Mesenteric fat pad (tissue), 1 donor: ENCODE measurements around the gene ZNF22. TPM values are rescaled to one million over a fixed set of nuclear protein-coding genes. Genes with fewer than 3 reads are reported as not detected.
"Not testable (repeated sequence)": the region's sequence is repeated elsewhere in the genome, so short reads cannot be mapped to it uniquely, and the experiment has no call there.

ENCODE experiments used
- DNase-seq: peaks from one replicate; pipeline ENCODE4 v3.0.0-alpha.2; 2020; ENCODE audit warnings: low spot score
- total RNA-seq: library from RNA; stranded (reverse); fragmentation: NEBNext Ultra II Directional; extraction: Animal tissue kit (Norgen Biotek cat#: 25700); gene quantifications from one replicate; pipeline ENCODE4 v1.2.1, GENCODE V29; 2021
- donor health status: DM: yes; HTN: yes; CAD: no.

Gene ZNF22
- total RNA-seq, 1 donor from 2014 or later, result 50.3 TPM

- no peak for DNase-seq
Observed at GRCh38 chr10:45006276-45007030, 5.7 kb downstream of the ZNF22 start.

- DNase-seq, result no peak
Observed at GRCh38 chr10:45008524-45009161, 7.9 kb downstream of the ZNF22 start.

- DNase-seq, result not testable (repeated sequence)
Observed at GRCh38 chr10:45014557-45014956, 13.8 kb downstream of the ZNF22 start.

GRCh38 chr10:45015590-45015989 lies 14.9 kb downstream of the ZNF22 start:
- no peak for DNase-seq

- no peak for DNase-seq
Observed at GRCh38 chr10:45023426-45023825, 22.7 kb downstream of the ZNF22 start.

GRCh38 chr10:45034301-45034700 lies 33.6 kb downstream of the ZNF22 start:
- DNase-seq, result no peak

GRCh38 chr10:45035673-45036072 lies 35.0 kb downstream of the ZNF22 start:
- DNase-seq, result no peak

- DNase-seq, result no peak
Observed at GRCh38 chr10:45040921-45041542, 40.3 kb downstream of the ZNF22 start.

GRCh38 chr10:45044290-45044689 lies 43.6 kb downstream of the ZNF22 start:
- no peak for DNase-seq

GRCh38 chr10:45050551-45051235 lies 50.0 kb downstream of the ZNF22 start:
- DNase-seq, result no peak

GRCh38 chr10:45052700-45053099 lies 52.0 kb downstream of the ZNF22 start:
- DNase-seq, result no peak

- no peak for DNase-seq
Observed at GRCh38 chr10:45053569-45054100, 52.9 kb downstream of the ZNF22 start.

Other genes starting within 250 kb of the ZNF22 start
- gene TMEM72, start 89.6 kb upstream of the ZNF22 start, total RNA-seq, result not detected
- 122 TPM for gene RASSF4, start 41.1 kb upstream of the ZNF22 start, total RNA-seq
- 566 TPM for gene DEPP1, start 22.1 kb upstream of the ZNF22 start, total RNA-seq